ENCODE measurements around the gene DOCK2.

DOCK2 gene

DNA sequence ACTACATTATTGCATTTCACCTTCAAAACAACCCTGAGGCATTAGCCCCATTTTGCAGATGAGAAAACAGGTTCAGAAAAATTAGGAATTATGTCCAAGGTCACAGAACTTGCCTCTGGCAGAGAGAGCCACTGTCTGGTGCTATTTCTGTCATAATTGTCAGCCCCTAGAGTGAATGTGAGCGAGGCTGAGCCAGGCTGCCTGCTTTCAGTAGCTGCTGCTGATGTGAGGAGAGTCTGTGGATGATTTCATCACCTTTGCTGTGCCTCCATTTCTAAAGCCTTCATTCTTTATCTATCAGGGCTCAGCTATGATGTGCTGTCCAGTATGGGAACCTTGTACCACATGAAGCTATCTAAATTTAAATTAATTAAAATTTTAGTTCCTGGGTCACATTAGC, 271.8 kb downstream of the DOCK2 start:
- no peak overlapping the region for H3K4me3 ChIP-seq (ENCODE audit: low read depth in 1 of 2, low read length in 2 of 2)
- DNase-seq: no peak
- no peak overlapping the region for H3K4me2 ChIP-seq (ENCODE audit: insufficient read depth, low read length)
- H4K20me1 ChIP-seq (ENCODE audit: insufficient read depth, low read length): 0 out of 2 replicates have a peak, but pooled peaks cover 5% of the 10 kb centered on the region
- H3K4me1 ChIP-seq (ENCODE audit: insufficient read depth, low read length): no peaks in the 10 kb centered on the region
- TF ChIP-seq, protein P1, sequence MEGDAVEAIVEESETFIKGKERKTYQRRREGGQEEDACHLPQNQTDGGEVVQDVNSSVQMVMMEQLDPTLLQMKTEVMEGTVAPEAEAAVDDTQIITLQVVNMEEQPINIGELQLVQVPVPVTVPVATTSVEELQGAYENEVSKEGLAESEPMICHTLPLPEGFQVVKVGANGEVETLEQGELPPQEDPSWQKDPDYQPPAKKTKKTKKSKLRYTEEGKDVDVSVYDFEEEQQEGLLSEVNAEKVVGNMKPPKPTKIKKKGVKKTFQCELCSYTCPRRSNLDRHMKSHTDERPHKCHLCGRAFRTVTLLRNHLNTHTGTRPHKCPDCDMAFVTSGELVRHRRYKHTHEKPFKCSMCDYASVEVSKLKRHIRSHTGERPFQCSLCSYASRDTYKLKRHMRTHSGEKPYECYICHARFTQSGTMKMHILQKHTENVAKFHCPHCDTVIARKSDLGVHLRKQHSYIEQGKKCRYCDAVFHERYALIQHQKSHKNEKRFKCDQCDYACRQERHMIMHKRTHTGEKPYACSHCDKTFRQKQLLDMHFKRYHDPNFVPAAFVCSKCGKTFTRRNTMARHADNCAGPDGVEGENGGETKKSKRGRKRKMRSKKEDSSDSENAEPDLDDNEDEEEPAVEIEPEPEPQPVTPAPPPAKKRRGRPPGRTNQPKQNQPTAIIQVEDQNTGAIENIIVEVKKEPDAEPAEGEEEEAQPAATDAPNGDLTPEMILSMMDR (IDR thresholded peaks at IDR 0.05; ENCODE audit: borderline replicate concordance, extremely low read depth, low read length, poor library complexity, severe bottlenecking): no peak
- TF ChIP-seq EZH2 (IDR thresholded peaks at IDR 0.05; ENCODE audit: borderline replicate concordance, low read depth, low read length, severe bottlenecking): no peak
- H3K27ac ChIP-seq (ENCODE audit: low read length): no peak overlapping the region
- peaks cover 3% of the 10 kb centered on the region; the same call in 1 of the 2 replicates for H3K36me3 ChIP-seq (ENCODE audit: insufficient read depth, low read length)
- no peaks in the 10 kb centered on the region for H3K79me2 ChIP-seq (ENCODE audit: insufficient read depth, low read length)
- ATAC-seq (ENCODE audit: insufficient read depth, low read depth): no peak
- no peak overlapping the region for H3K9ac ChIP-seq (ENCODE audit: low read depth, low read length)
- H2AFZ ChIP-seq (ENCODE audit: low read depth, low read length): no peak overlapping the region
- no peaks in the 10 kb centered on the region for H3K27me3 ChIP-seq (ENCODE audit: insufficient read depth, low read length, poor library complexity)
- H3K9me3 ChIP-seq (ENCODE audit: insufficient read depth, low read length, severe bottlenecking): no peaks in the 10 kb centered on the region

DNA sequence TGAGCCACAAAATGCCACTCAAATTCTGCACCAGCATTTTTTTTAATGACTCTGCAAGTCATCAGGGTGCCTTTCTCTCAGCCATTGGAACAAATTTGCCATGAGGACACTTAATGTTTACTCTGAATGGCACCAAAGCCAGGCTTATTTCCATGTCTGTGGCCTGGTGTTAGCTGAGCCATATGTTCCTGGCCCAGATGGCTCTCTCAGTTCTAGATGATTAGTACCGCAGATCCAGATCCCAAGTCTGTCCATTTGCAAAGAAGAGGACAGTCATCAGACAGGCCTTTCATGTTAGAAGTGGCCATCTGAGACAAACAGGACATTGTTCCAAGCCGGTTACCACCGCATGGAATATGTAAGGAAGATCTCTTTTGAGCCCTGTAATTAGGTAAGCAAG, 272.9 kb downstream of the DOCK2 start:
- Histone ChIP-seq H3K9me3 (ENCODE audit: insufficient read depth, low read length, severe bottlenecking) (no peaks in the 10 kb centered on the region), H3K36me3 (ENCODE audit: insufficient read depth, low read length) (peaks cover 3% of the 10 kb centered on the region; the same call in 1 of the 2 replicates), H3K27ac (ENCODE audit: low read length) (no peak overlapping the region), H3K4me3 (ENCODE audit: low read depth in 1 of 2, low read length in 2 of 2) (no peak overlapping the region), H3K79me2 (ENCODE audit: insufficient read depth, low read length) (no peaks in the 10 kb centered on the region), H3K4me2 (ENCODE audit: insufficient read depth, low read length) (no peak overlapping the region), H3K27me3 (ENCODE audit: insufficient read depth, low read length, poor library complexity) (no peaks in the 10 kb centered on the region), H4K20me1 (ENCODE audit: insufficient read depth, low read length) (0 out of 2 replicates have a peak, but pooled peaks cover 5% of the 10 kb centered on the region), H3K4me1 (ENCODE audit: insufficient read depth, low read length) (no peaks in the 10 kb centered on the region), H2AFZ (ENCODE audit: low read depth, low read length) (no peak overlapping the region), H3K9ac (ENCODE audit: low read depth, low read length) (no peak overlapping the region)
- no peak for TF ChIP-seq EZH2 (IDR thresholded peaks at IDR 0.05; ENCODE audit: borderline replicate concordance, low read depth, low read length, severe bottlenecking)
- TF ChIP-seq, protein P1 (IDR thresholded peaks at IDR 0.05; ENCODE audit: borderline replicate concordance, extremely low read depth, low read length, poor library complexity, severe bottlenecking): no peak
- ATAC-seq (ENCODE audit: insufficient read depth, low read depth) (no peak), DNase-seq (no peak)

DNA sequence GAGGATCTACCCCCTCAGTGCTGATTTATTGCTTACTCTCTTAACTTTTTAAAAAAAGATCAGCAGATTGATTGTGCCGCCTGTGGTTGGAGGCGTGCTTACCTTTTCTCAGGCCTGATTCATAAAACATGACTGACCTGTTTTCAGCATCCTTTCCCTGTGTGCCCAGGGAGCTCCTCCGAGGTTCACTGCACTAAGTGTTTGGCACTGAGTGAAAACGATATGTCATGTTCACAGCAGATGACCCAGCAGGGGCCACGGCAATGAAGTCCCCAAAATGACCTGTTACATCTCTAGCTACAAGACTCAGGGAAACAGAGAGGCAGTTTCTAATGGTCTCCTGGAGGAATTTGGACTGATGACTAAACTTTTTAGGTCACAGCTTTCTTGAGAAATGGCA, 273.3 kb downstream of the DOCK2 start:
- Histone ChIP-seq H3K27ac (ENCODE audit: low read length) (no peak overlapping the region), H3K36me3 (ENCODE audit: insufficient read depth, low read length) (peaks cover 3% of the 10 kb centered on the region; the same call in 1 of the 2 replicates), H2AFZ (ENCODE audit: low read depth, low read length) (no peak overlapping the region), H3K4me2 (ENCODE audit: insufficient read depth, low read length) (no peak overlapping the region), H3K27me3 (ENCODE audit: insufficient read depth, low read length, poor library complexity) (no peaks in the 10 kb centered on the region), H3K9me3 (ENCODE audit: insufficient read depth, low read length, severe bottlenecking) (no peaks in the 10 kb centered on the region), H3K4me3 (ENCODE audit: low read depth in 1 of 2, low read length in 2 of 2) (no peak overlapping the region), H3K9ac (ENCODE audit: low read depth, low read length) (no peak overlapping the region), H3K4me1 (ENCODE audit: insufficient read depth, low read length) (no peaks in the 10 kb centered on the region), H3K79me2 (ENCODE audit: insufficient read depth, low read length) (no peaks in the 10 kb centered on the region), H4K20me1 (ENCODE audit: insufficient read depth, low read length) (0 out of 2 replicates have a peak, but pooled peaks cover 5% of the 10 kb centered on the region)
- DNase-seq (no peak), ATAC-seq (ENCODE audit: insufficient read depth, low read depth) (no peak)
- TF ChIP-seq, protein P1 (IDR thresholded peaks at IDR 0.05; ENCODE audit: borderline replicate concordance, extremely low read depth, low read length, poor library complexity, severe bottlenecking): no peak
- no peak for TF ChIP-seq EZH2 (IDR thresholded peaks at IDR 0.05; ENCODE audit: borderline replicate concordance, low read depth, low read length, severe bottlenecking)
